ENCODE results near the gene ATG2B. TPM values are rescaled to one million over a fixed set of nuclear protein-coding genes. Genes with fewer than 3 reads are reported as not detected.

ATG2B gene
- total and polyA plus RNA-seq, 2 of the 4 experiments (the other 2 are of a cell fraction), result 6.9 to 22.0 TPM

DNA sequence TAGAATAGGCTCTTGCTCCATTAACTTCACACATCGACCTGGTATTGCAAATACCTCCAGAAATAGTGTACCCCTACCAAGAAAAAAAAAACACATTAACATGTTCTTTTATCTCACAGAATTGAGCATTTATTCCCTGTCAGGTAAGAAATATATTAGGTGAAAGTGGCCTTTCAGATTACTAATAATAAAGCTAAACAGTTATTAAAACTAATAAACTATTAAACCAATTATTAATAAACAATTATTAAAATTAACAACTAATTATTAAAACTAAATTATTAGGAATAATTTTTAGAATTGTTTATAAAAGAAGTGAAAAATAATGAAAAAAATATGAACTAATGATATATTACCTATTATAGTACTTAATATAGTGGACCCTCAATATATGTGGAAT, 21.6 kb upstream of the ATG2B start:
- no peak overlapping the region for H2AFZ ChIP-seq (replicated peaks; ENCODE audit: low read length, poor library complexity)
- no peak overlapping the region for H3K9ac ChIP-seq (ENCODE audit: low read depth, low read length)
- no peak overlapping the region for H4K8ac ChIP-seq (ENCODE audit: low read depth in 2 of 2, low read length in 2 of 2)
- no peak overlapping the region for H2BK120ac ChIP-seq (ENCODE audit: low read depth, low read length)
- no peak overlapping the region for H2BK5ac ChIP-seq (ENCODE audit: low read depth, low read length, poor library complexity, severe bottlenecking)
- POLR2A ChIA-PET (ENCODE audit: unreplicated experiment), result no interaction called here
- no peaks in the 10 kb centered on the region for H4K20me1 ChIP-seq (ENCODE audit: insufficient read depth, low read length)
- no peak overlapping the region for H3K18ac ChIP-seq (ENCODE audit: low read depth, low read length)
- ATAC-seq (ENCODE audit: low read depth), result no peak
- H2AK9ac ChIP-seq (replicated peaks; ENCODE audit: low read depth, low read length, poor library complexity), result no peak overlapping the region
- dilution Hi-C loops (cut with HindIII; ENCODE audit: low sequenced_read_pairs, unreplicated experiment), result no loop called here
- H3K27me3 ChIP-seq (ENCODE audit: control insufficient read depth, insufficient read depth, low read length), result no peaks in the 10 kb centered on the region
- H4K91ac ChIP-seq (ENCODE audit: insufficient read depth, low read depth, low read length), result no peak overlapping the region
- H3K4me3 ChIP-seq (ENCODE audit: insufficient read depth, low read depth, low read length), result no peak overlapping the region
- H2BK15ac ChIP-seq (ENCODE audit: low read depth, low read length), result no peak overlapping the region
- peaks cover 4% of the 10 kb centered on the region; the same call in 1 of the 2 replicates for H3K9me1 ChIP-seq (ENCODE audit: insufficient read depth, low read length)
- H3K36me3 ChIP-seq (ENCODE audit: control insufficient read depth, insufficient read depth, low read length), result peaks cover 6% of the 10 kb centered on the region
- no peak overlapping the region for H3K4me2 ChIP-seq (ENCODE audit: low read depth, low read length)
- TF ChIP-seq MAZ (IDR thresholded peaks at IDR 0.05; ENCODE audit: borderline replicate concordance, low read depth, low read length) (no peak), CHD1 (IDR thresholded peaks at IDR 0.05; ENCODE audit: low read depth, low read length) (no peak), FOS (IDR thresholded peaks at IDR 0.05; ENCODE audit: low read depth, low read length) (no peak), RAD21 (IDR thresholded peaks at IDR 0.05; ENCODE audit: low read length) (no peak), MXI1 (IDR thresholded peaks at IDR 0.05; ENCODE audit: borderline replicate concordance, low read depth, low read length) (no peak), NFE2L2 (IDR thresholded peaks at IDR 0.05; ENCODE audit: low read depth, low read length) (no peak), RCOR1 (IDR thresholded peaks at IDR 0.05; ENCODE audit: insufficient replicate concordance, low read length) (no peak), RFX5 (IDR thresholded peaks at IDR 0.05; ENCODE audit: low read depth, low read length) (no peak), MAFK (IDR thresholded peaks at IDR 0.05; ENCODE audit: low read depth, low read length) (no peak), SMC3 (IDR thresholded peaks at IDR 0.05; ENCODE audit: low read depth, low read length) (no peak), BHLHE40 (IDR thresholded peaks at IDR 0.05; ENCODE audit: low read depth, low read length) (no peak), CEBPB (IDR thresholded peaks at IDR 0.05; ENCODE audit: low read depth, low read length) (no peak), POLR2A (IDR thresholded peaks at IDR 0.05; ENCODE audit: low read depth, low read length) (no peak)
- TF ChIP-seq, protein P1, sequence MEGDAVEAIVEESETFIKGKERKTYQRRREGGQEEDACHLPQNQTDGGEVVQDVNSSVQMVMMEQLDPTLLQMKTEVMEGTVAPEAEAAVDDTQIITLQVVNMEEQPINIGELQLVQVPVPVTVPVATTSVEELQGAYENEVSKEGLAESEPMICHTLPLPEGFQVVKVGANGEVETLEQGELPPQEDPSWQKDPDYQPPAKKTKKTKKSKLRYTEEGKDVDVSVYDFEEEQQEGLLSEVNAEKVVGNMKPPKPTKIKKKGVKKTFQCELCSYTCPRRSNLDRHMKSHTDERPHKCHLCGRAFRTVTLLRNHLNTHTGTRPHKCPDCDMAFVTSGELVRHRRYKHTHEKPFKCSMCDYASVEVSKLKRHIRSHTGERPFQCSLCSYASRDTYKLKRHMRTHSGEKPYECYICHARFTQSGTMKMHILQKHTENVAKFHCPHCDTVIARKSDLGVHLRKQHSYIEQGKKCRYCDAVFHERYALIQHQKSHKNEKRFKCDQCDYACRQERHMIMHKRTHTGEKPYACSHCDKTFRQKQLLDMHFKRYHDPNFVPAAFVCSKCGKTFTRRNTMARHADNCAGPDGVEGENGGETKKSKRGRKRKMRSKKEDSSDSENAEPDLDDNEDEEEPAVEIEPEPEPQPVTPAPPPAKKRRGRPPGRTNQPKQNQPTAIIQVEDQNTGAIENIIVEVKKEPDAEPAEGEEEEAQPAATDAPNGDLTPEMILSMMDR (conservative IDR thresholded peaks at IDR 0.05; ENCODE audit: low read depth, low read length), result no peak
- TF ChIP-seq, protein P2, sequence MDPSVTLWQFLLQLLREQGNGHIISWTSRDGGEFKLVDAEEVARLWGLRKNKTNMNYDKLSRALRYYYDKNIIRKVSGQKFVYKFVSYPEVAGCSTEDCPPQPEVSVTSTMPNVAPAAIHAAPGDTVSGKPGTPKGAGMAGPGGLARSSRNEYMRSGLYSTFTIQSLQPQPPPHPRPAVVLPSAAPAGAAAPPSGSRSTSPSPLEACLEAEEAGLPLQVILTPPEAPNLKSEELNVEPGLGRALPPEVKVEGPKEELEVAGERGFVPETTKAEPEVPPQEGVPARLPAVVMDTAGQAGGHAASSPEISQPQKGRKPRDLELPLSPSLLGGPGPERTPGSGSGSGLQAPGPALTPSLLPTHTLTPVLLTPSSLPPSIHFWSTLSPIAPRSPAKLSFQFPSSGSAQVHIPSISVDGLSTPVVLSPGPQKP (IDR thresholded peaks at IDR 0.05; ENCODE audit: borderline replicate concordance, low read depth, low read length), result no peak
- TF ChIP-seq, protein P3, sequence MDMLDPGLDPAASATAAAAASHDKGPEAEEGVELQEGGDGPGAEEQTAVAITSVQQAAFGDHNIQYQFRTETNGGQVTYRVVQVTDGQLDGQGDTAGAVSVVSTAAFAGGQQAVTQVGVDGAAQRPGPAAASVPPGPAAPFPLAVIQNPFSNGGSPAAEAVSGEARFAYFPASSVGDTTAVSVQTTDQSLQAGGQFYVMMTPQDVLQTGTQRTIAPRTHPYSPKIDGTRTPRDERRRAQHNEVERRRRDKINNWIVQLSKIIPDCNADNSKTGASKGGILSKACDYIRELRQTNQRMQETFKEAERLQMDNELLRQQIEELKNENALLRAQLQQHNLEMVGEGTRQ (IDR thresholded peaks at IDR 0.05; ENCODE audit: low read depth, low read length), result no peak
- H3K4ac ChIP-seq (ENCODE audit: low read depth, low read length), result no peak overlapping the region
- H3K79me1 ChIP-seq (ENCODE audit: low read depth in 1 of 2, low read length in 2 of 2), result peaks cover 0 to 7% of the 10 kb centered on the region in 2 experiments; a peak in 2 of 4 replicates
- no TSS peak for BruUV-seq (replicated peaks)
- H3K9me3 ChIP-seq (ENCODE audit: control insufficient read depth, insufficient read depth, low read length), result no peaks in the 10 kb centered on the region
- no peak overlapping the region for H3K27ac ChIP-seq (ENCODE audit: insufficient read depth, low read length)
- no peaks in the 10 kb centered on the region for H3K4me1 ChIP-seq (ENCODE audit: control insufficient read depth, insufficient read depth, low read length)
- in situ Hi-C loops (cut with MboI; ENCODE audit: low sequenced_read_pairs), result no loop called here
- no peak overlapping the region for H4K5ac ChIP-seq (ENCODE audit: low read depth, low read length)
- H3K56ac ChIP-seq (ENCODE audit: extremely low read depth, insufficient read depth, low read length), result no peak overlapping the region
- intact Hi-C loops (cut with micrococcal nuclease), result no loop called here
- H2BK20ac ChIP-seq (ENCODE audit: low read depth, low read length), result no peak overlapping the region
- no peak for DNase-seq
- no peak overlapping the region for H3K14ac ChIP-seq (replicated peaks; ENCODE audit: low read depth, low read length)
- no peak overlapping the region for H2AK5ac ChIP-seq (ENCODE audit: low read depth, low read length)
- WGBS, 2 experiments (ENCODE audit: extremely low coverage in 2 of 2, insufficient read length in 1 of 2), result no CpG with 5 or more reads among the region's 1 CpG
- CTCF ChIA-PET, result interaction anchor here (0.6 kb wide), 1 partner anchor 121 kb away, joined by 3 read pairs; no protein-coding TSS in a partner anchor
- no peak overlapping the region for H3K23ac ChIP-seq (ENCODE audit: low read depth, low read length)

All from IMR-90 (cell line).